GM12801 (cell line): ENCODE results near the gene SP8.

Source experiments
- TF ChIP-seq, protein P1 (sequence below): IDR thresholded peaks from one replicate; pipeline ENCODE4 v1.5.1; 2011; ENCODE audit warnings: control low read depth; ENCODE audit not compliant: insufficient read length; ENCODE audit errors: extremely low read depth

The SP8 gene

DNA sequence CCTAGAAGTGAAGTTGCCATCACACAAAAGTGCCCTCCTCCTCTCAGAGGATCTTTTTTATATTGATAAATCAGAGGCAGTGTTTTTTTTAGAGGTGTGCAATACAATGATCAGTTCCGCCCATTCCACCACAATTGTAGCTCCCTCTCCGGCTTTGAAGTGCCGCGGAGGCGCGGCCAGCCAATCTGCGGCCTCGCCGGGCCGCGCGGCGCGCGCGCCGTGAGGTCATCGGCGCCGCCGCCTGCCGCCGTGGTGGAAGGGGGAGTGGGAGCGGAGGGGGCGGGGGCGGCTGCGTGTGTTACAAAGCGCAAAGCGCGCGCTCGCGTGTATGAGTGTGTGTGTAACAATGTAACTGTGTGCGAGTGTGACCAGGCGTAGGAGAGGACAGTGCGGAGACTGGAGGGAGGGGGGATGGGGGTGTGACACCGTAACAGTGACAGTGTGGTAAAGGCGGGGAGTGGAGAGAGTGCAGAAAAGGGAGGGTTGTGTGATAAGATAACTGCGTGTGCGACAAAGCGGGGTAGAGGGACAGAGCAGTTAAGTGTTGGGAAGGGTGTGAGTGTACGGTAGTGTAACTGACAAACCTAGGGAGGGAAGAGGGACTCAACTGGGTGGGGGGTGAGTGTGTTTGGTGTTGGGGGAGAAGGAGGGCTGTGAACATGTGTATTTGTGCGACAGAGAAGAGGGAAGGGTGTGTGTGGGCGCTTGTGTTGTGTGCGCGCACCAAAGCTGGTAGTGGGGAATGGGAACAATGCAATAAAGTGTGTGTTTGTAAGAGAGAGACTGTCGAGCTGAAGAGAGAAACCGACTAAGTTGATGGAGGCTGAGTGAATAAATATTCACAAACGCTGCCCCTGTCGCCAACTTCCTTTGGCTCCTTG is at the start of gene SP8:
SP8 (minus strand) TSS at position 108 of the 881 bp plus-strand sequence; CDS start at position 20, 88 bp downstream.
- TF ChIP-seq, protein P1, sequence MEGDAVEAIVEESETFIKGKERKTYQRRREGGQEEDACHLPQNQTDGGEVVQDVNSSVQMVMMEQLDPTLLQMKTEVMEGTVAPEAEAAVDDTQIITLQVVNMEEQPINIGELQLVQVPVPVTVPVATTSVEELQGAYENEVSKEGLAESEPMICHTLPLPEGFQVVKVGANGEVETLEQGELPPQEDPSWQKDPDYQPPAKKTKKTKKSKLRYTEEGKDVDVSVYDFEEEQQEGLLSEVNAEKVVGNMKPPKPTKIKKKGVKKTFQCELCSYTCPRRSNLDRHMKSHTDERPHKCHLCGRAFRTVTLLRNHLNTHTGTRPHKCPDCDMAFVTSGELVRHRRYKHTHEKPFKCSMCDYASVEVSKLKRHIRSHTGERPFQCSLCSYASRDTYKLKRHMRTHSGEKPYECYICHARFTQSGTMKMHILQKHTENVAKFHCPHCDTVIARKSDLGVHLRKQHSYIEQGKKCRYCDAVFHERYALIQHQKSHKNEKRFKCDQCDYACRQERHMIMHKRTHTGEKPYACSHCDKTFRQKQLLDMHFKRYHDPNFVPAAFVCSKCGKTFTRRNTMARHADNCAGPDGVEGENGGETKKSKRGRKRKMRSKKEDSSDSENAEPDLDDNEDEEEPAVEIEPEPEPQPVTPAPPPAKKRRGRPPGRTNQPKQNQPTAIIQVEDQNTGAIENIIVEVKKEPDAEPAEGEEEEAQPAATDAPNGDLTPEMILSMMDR, result no peak

DNA sequence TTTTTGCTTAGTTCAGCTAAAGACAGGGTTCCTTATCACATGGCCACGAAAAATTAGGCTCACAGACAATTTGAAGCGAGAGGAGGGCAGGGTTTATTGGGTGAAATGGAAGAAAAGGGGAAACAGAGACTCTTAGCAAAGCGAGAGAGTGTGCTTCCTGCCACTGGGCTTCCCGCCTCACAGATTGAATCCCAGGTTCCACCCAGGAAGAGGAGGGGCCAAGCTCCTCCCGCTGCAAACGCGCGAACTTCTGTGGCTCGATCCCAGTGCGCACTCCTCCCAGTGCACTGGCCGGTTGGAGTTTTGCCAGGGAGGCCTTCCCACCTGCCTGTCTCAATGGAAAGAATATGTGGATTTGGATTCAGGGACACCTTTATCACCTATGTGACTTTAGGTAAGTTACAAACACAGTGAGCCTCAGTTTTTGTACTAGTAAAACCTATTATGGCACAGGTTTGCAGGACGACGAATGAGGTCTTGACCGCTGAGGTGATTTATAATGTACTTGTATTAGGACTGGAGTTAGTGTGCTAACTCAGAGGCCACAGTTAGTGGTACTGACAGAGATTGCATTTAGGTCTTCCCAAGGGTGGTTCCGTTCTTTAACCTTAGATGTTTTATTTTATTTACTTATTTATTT is 48.5 kb upstream of the SP8 start:
- TF ChIP-seq, protein P1, result no peak

DNA sequence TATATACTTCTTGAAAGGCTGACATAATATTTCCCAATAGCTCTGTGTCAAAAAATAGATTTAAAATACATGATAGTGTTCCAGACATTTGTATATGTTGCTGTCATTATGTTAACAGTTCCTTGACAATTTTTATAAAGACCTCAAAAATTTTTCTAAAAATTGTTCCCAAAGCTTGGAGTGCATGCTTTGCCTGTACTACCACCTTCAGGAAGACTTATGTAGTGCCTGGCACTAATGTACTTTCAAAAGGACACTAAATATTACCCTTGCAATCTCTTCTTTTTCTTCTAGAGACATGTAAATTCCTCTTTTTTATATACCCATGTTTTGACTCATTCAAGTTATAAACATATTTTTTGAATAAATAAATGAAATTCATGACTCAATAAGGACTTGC is 48.0 kb upstream of the SP8 start:
- TF ChIP-seq, protein P1, result no peak

DNA sequence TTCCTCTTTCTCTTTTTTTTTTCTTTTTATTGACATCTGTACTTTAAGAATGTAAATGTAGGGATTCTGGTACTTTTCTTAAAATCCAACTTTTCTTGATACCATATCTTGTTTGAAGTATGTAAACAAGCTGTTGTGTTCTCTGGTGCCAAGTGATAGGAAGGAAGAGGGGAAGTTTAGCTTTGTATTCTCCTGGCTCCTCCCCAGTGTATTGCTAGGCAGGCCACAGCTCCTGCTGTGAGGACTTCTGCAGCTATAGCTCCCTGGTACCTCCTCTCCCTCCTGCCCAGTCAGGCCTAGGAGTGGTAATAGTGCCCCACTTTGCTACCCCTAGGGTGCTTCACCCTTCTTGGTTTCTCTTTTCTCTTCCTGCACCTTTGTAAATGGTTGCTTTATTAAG is 45.3 kb upstream of the SP8 start:
- TF ChIP-seq, protein P1, result no peak

DNA sequence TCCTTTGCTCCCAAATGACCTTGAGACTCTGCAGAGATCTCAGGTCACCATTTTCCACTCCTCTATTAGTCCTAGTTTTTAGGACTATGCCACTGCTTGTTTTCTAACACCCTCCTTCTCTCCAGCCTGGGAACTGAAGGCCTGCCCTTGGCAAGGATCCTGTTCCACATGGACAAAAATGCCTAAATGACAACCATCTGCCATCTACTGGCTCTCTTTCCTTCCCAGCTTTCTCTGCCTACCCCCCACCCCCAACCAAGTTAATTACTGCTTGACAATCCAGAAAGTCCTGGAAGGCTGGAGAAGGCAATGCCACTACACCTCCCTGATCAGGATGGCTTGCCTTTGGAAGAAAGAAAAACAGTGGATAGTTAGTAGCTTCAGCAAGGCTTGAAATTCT is 44.8 kb upstream of the SP8 start:
- TF ChIP-seq, protein P1, result no peak

DNA sequence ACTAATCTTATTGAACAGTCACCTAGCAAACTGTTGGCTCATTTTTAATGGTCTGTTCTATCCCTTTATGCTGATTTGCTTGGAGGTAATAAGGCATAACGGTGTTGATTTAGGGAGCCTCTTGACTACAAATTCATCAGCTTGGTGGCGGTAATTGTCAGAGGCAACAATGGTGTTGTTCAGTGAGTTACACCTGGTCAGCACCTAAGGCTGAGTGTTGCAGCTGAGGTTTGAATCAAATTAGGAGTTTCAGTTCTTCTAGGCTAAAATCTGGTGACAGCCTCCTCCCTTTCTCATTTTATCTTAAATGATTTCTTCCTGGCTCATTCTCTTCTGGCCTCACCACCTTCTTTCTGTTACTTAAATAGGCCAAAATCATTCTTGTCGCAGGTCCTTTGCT is 42.3 kb upstream of the SP8 start:
- TF ChIP-seq, protein P1, result no peak

DNA sequence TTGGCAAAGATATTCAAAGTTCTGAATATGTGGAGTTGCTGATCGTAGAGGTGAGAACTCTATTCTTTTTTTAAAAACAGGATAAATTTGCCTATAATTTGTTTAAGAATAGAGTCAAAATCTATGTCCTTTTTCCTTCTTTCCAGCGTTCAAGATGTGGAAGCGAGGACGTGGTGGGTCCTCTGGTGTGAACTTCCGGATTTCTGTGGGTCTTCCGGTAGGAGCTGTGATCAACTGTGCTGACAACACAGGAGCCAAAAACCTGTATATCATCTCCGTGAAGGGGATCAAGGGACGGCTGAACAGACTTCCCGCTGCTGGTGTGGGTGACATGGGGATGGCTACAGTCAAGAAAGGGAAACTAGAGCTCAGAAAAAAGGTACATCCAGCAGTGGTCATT is 40.5 kb upstream of the SP8 start:
- TF ChIP-seq, protein P1, result no peak
